GM10266 (cell line): ENCODE measurements around the gene PPP2R2C.

Experiments
- DNase-seq: peaks from one replicate; pipeline ENCODE4 v3.0.0; 2012; ENCODE audit errors: extremely low spot score
- TF ChIP-seq, protein P1 (sequence below): IDR thresholded peaks from 2 replicates; pipeline ENCODE4 v1.5.1; 2012; ENCODE audit warnings: mild to moderate bottlenecking, low read depth; ENCODE audit not compliant: control insufficient read depth, insufficient read depth; ENCODE audit errors: missing control alignments

Gene PPP2R2C

DNA sequence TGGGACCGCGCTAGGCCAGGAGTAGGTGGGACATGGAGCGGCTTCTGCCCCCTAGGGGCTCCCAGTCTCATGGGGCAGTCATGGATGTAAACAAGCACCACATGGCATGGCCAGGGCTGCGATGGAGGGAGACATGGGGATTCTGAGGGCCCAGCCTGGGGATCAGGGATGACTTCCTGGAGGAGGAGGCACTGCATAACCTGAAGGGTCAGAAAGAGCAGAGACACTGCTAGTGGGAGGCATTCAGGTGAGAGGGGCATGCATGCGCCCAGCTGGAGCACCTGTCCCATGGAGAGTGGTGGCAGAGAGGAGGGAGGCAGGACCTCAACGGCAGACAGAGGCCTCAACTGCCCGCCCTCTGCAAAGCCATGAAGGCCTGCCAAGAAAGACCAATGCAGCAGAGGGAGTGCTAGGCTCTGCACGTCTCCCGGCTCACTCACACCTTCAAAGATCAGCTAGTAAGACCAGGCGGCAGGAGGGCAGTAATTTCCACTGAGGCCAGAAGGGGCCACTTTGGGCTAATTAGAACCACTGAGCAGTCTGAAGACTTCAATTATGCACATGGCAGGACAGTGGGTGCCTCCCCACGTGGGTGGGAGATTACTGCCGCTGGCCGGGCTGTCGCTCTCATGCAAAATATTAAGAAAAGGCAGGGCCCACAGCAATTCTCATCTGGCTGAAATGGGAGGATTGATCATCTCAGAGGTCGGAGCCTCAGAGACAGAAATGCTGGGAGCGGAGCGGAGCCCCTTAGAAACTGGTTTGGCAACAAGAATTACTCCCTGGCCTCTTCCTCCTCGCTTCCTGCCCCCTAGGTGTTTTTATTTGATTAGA is 69.6 kb downstream of the PPP2R2C start:
- DNase-seq = no peak
- TF ChIP-seq, protein P1, sequence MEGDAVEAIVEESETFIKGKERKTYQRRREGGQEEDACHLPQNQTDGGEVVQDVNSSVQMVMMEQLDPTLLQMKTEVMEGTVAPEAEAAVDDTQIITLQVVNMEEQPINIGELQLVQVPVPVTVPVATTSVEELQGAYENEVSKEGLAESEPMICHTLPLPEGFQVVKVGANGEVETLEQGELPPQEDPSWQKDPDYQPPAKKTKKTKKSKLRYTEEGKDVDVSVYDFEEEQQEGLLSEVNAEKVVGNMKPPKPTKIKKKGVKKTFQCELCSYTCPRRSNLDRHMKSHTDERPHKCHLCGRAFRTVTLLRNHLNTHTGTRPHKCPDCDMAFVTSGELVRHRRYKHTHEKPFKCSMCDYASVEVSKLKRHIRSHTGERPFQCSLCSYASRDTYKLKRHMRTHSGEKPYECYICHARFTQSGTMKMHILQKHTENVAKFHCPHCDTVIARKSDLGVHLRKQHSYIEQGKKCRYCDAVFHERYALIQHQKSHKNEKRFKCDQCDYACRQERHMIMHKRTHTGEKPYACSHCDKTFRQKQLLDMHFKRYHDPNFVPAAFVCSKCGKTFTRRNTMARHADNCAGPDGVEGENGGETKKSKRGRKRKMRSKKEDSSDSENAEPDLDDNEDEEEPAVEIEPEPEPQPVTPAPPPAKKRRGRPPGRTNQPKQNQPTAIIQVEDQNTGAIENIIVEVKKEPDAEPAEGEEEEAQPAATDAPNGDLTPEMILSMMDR = peak; percentile 23

DNA sequence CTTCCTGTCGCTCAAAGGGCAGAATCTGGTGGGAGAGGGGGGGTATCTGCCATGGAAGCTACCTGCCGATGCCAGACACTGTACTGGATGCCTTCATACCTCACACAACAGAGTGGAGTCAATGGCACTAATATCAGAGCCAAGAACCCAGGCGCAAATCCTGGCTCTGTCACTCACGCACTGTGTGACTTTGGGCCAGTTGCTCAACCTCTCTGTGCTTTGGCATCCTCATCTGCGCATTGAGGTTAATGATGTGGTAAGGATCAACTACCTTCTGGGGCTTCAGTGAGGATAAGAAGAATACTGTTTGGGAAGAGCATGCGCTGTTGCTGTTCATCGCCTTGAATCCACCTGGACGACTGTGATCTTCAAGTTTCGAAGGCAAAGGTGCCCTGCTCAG is 70.6 kb downstream of the PPP2R2C start:
- TF ChIP-seq, protein P1 = no peak
- DNase-seq = no peak

DNA sequence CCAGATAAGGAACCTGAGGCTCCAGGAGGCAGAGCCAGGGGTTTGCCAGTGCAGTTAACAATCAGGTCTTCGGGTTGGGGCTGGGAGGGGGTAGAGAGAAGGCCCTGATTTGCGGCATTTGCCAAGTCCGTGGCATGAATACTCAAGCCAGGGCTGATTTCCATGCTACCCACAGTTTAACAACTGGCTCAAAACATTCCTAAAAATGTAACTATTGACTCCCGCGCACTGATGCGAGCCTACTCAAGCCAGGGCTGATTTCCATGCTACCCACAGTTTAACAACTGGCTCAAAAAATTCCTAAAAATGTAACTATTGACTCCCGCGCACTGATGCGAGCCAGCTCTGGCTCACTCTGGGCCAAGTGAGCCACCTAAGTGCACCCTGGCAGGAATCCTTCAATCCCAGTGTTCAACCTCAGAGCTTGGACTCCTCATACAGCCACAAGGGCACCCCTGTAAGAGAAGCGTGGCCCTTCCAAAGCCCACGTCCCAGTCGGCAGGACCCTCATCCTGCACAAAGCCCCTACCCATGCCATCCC is 75.6 kb downstream of the PPP2R2C start:
- DNase-seq = no peak
- TF ChIP-seq, protein P1 = no peak

DNA sequence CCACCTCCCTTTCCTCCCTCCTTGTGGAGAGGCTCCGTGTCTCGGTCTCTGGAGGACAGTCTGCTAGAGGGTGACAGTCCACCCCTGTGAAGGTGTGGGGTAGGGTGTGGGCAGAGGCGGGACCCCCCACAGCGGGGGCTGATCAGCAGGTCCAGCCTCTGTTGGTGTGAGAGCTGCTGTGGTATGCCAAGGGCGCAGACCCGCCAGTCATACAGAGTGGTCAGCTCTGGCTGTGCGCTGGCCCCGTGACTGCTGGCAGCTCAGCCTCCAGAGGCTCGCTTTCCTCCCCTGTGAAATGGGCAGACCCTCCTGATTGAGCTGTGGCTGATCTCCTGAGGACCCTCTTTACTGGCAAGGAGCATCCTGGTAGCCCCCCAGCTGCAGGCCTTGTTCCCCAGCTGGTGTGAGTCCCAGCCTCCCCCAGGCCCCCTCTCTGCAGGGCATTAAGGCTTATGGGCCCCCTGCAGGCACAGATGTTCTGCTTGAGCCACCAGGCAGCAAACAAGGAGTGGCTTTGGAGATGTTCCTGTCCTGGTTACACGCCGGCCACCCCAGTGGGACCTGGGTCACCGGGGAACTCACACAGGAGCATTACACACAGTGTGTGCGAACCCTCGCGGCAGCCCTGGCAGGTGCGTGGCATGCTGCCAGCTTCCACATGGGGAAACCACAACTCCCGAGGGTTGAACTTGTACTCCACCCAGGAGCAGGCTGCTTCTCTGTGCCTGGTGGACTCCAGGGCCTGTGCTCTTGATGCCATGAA is 76.8 kb downstream of the PPP2R2C start:
- TF ChIP-seq, protein P1 = no peak
- no peak for DNase-seq

DNA sequence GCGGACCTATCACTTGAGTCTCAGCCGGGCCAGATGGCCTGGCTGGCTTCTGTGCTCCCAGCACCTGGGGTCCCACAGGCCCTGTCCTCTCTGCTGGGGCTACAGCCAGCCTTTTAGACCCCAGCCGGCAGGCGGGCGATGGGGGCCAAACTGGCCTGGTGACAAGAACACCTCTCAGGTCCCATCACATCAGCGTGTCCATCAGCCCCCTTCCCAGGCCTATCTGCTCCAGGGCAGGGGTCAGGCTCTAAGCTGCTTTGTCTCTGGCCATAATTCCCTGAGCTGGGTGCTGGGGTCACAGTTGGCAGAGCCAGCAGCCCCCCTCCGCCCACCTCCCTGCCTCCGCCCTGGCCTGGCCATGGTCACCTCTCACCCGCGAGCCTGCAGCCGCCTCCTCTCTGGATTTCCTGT is 77.7 kb downstream of the PPP2R2C start:
- TF ChIP-seq, protein P1 = no peak
- DNase-seq = no peak

DNA sequence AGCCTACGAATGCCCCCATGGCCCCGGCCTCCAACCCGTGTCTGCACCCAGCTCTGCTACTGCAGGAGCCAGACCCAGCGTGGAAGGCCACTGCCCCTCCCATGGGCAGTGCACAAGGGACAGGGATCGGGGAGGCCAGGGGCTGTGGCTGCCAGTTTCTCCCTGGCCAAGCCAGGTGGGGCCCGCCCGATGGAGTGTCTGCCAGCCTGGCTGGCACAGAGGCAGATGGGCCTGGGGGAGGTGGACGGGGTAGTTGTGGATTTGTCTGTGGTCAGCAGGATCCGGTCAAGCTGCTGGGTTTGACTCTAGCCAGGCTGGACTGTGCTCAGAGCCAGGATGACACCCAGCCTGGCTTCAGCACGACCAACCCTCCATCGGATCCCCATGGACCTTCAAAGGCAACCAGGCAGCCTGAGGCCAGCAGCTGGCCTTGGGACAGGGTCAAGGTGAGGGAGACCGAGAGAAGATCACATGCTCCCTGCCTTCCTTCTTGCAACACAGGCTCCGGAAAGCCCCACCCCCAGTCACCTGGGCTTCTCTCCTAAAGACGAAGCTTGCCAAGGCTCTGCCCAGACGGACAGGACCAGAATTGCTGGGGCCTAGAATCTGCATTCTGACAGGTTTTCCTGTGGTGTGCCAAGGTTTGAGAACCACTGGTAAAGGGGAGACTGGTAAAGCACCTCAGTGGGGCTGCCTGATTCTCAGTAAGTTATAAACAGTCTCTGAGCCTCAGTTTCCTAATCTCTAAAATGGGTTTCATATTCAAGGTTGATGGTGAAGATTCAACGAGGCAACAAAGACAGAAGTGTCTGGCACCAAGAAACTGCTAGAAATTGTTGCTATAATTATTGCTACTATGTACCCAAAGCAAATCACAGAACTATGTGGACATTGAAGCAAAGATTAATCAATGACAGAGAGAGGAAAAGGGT is 78.6 kb downstream of the PPP2R2C start:
- TF ChIP-seq, protein P1 = no peak
- DNase-seq = no peak
